ENCODE results near the gene SPOCK1. TPM values are rescaled to one million over a fixed set of nuclear protein-coding genes. Genes with fewer than 3 reads are reported as not detected.

The SPOCK1 gene
- total and polyA plus RNA-seq, 2 of the 4 experiments (the other 2 are of a cell fraction): 5.0 to 20.3 TPM

GRCh38 chr5:137446615-137447014 is 52.5 kb downstream of the SPOCK1 start:
- WGBS, 2 experiments (ENCODE audit: extremely low coverage in 2 of 2, insufficient read length in 1 of 2): no CpG with 5 or more reads among the region's 4 CpGs
- in situ Hi-C loops (cut with MboI; ENCODE audit: low sequenced_read_pairs): no loop called here
- H4K20me1 ChIP-seq (ENCODE audit: insufficient read depth, low read length): no peaks in the 10 kb centered on the region

More at GRCh38 chr5:137446615-137447014, 52.5 kb downstream of the SPOCK1 start:
- Histone ChIP-seq H2AFZ (replicated peaks; ENCODE audit: low read length, poor library complexity) (no peak overlapping the region), H3K27ac (ENCODE audit: insufficient read depth, low read length) (no peak overlapping the region), H4K8ac (ENCODE audit: low read depth in 2 of 2, low read length in 2 of 2) (no peak overlapping the region), H3K9me3 (ENCODE audit: control insufficient read depth, insufficient read depth, low read length) (peaks cover 4% of the 10 kb centered on the region; the same call in 1 of the 2 replicates), H3K56ac (ENCODE audit: extremely low read depth, insufficient read depth, low read length) (no peak overlapping the region), H3K14ac (replicated peaks; ENCODE audit: low read depth, low read length) (no peak overlapping the region), H3K4ac (ENCODE audit: low read depth, low read length) (no peak overlapping the region), H2AK5ac (ENCODE audit: low read depth, low read length) (no peak overlapping the region), H3K9me1 (ENCODE audit: insufficient read depth, low read length) (no peaks in the 10 kb centered on the region), H3K79me1 (ENCODE audit: low read depth in 1 of 2, low read length in 2 of 2) (no peaks in the 10 kb centered on the region), H3K18ac (ENCODE audit: low read depth, low read length) (no peak overlapping the region), H3K4me1 (ENCODE audit: control insufficient read depth, insufficient read depth, low read length) (no peaks in the 10 kb centered on the region), H3K36me3 (ENCODE audit: control insufficient read depth, insufficient read depth, low read length) (no peaks in the 10 kb centered on the region), H2AK9ac (replicated peaks; ENCODE audit: low read depth, low read length, poor library complexity) (no peak overlapping the region), H3K27me3 (ENCODE audit: control insufficient read depth, insufficient read depth, low read length) (no peaks in the 10 kb centered on the region), H3K4me3 (ENCODE audit: insufficient read depth, low read depth, low read length) (no peak overlapping the region), H2BK20ac (ENCODE audit: low read depth, low read length) (no peak overlapping the region), H4K5ac (ENCODE audit: low read depth, low read length) (no peak overlapping the region), H3K9ac (ENCODE audit: low read depth, low read length) (no peak overlapping the region), H4K91ac (ENCODE audit: insufficient read depth, low read depth, low read length) (no peak overlapping the region), H2BK5ac (ENCODE audit: low read depth, low read length, poor library complexity, severe bottlenecking) (no peak overlapping the region), H2BK15ac (ENCODE audit: low read depth, low read length) (no peak overlapping the region), H3K23ac (ENCODE audit: low read depth, low read length) (no peak overlapping the region), H2BK120ac (ENCODE audit: low read depth, low read length) (no peak overlapping the region), H3K4me2 (ENCODE audit: low read depth, low read length) (no peak overlapping the region)
- BruUV-seq (replicated peaks): no TSS peak
- dilution Hi-C loops (cut with HindIII; ENCODE audit: low sequenced_read_pairs, unreplicated experiment): no loop called here
- POLR2A ChIA-PET (ENCODE audit: unreplicated experiment): no interaction called here
- ATAC-seq (ENCODE audit: low read depth): no peak
- peak; percentile 19; the same call in 1 of the 2 replicates for TF ChIP-seq CEBPB (IDR thresholded peaks at IDR 0.05; ENCODE audit: low read depth, low read length)
- no peak for TF ChIP-seq NFE2L2 (IDR thresholded peaks at IDR 0.05; ENCODE audit: low read depth, low read length)
- intact Hi-C loops (cut with micrococcal nuclease): no loop called here
- CTCF ChIA-PET: no interaction called here
- no peak for DNase-seq

All from IMR-90 (cell line).